GM12875 (cell line): ENCODE data around the gene PYGO2.

Experiments
- H3K4me3 ChIP-seq: one replicate; pipeline ENCODE4 v1.5.1; 2011; ENCODE audit warnings: low read depth, low read length, control low read depth
- CTCF ChIP-seq: IDR thresholded peaks from 2 replicates; pipeline ENCODE4 v1.5.1; 2011; ENCODE audit warnings: low read depth, mild to moderate bottlenecking, control low read depth, inconsistent platforms, low read length, moderate library complexity, borderline replicate concordance; ENCODE audit not compliant: insufficient read depth

Gene PYGO2

DNA sequence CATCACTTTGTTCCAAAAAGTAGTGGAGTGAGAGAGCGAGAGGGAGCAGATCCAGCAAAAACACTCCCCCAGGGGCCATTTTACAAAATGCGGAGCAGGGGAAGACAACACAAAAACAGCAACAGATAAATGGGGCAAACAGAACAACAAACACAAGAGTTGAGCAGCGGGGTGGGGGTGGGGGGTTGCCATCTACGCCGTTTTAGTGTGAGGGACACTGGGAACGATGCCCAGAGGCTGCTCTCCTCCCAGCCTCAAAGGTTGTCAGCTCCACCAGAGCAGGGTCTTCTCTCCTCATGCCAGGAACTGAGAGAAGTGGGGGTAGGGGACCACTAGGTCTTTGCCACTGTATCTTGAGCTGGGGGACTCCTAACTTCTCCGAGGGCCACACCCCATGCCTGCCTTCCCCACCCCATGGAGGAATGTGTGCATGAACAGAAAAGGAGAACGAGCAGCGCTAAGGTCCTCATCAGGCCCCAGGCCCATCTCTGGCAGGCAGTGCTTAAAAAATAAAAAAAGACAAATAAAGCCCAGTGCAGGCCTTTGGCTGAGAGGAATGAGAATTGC lies 4.4 kb downstream of the PYGO2 start:
- no peak overlapping the region for H3K4me3 ChIP-seq

DNA sequence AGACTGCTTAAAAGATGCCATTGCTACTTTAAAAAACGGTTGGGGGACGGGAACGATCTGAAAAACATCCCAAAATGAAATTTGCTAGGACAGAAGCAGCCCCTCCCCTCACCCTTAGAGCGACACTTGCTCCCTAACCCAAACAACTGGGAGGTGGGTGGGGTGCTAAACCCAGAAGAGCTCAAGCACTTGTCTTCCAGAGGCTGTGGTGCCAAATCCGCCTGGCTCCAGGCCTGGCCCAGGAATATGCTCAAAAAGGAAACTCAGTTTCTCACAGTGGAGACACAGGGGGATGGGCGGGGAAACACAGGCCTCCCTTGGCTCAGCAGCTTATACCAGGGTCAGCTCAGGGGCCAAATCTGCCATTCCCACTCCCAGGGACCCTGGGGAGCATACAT lies 5.0 kb downstream of the PYGO2 start:
- no peak for TF ChIP-seq CTCF
- H3K4me3 ChIP-seq, result peak overlapping the region; percentile 67

More for the DNA sequence above, 4.4 kb downstream of the PYGO2 start:
- TF ChIP-seq CTCF, result no peak

DNA sequence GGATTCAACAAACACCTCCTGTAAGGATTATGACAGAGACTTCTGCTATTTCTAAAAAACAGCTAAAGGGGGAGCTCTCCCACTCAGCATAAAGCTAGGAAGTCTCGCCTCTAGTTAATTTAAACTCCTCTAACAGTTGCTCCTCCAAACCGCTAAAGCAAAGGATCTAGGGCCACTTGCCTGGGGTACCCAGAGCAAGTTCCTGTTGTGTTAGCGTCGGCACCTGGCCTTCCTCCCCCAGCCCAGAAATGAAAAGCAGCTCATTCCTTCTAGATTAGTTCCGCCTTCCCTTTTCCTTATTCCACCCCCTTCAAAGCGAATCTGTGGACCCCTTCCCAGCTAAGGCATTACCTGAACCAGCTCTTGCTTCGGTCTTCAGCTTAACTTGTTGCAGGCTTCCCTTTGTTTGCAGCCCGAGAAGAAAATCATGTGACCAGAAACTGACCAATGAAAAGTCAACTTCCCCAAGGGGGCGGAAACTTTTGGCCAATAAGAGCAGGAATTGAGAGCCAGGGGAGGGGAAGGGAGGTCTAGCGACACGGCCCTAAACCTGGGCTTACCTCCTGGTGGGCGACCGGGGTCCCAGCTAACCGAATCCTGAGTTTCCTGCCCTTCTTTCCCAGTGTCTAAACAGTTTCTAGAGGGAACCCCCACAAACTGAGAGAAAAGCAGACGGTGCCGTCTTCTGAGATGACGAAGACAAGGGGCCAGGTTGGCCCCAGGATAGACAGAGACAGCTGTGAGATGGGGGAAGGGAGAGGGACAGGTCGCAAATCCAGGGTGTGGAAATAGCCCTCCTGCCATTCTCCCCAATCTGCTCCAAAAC lies 5.7 kb downstream of the PYGO2 start, which contains the start of gene PBXIP1:
Gene PBXIP1 (minus strand): TSS at position 382 of the 826 bp plus-strand sequence. CDS start 2,378 bp downstream, outside the sequence.
- TF ChIP-seq CTCF, result no peak
- H3K4me3 ChIP-seq, result peak within 1 kb of the TSS; percentile 67

- H3K4me3 ChIP-seq, result peak overlapping the region; percentile 67
- no peak for TF ChIP-seq CTCF
Measured at GRCh38 chr1:154955039-154955717, 6.4 kb downstream of the PYGO2 start.

DNA sequence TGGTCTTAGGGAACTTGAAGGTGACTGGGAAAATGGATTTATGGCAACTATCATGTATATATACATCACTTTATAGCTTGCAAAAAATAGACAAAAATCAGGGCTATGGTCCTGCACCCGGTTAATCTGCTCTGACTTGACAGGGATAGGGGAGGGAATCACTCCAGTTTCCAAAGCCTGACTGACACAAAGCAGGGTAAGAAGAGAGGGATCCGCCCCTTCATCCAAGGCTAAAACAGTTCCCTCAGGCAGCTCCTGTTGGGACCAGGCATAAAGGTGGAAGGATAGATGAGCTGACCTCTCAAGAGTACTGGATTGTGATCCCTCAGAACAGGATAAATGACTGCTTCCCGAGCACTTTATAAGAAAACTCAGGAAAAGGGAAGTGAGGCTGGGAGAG lies 7.0 kb downstream of the PYGO2 start:
- H3K4me3 ChIP-seq, result peak overlapping the region; percentile 0

DNA sequence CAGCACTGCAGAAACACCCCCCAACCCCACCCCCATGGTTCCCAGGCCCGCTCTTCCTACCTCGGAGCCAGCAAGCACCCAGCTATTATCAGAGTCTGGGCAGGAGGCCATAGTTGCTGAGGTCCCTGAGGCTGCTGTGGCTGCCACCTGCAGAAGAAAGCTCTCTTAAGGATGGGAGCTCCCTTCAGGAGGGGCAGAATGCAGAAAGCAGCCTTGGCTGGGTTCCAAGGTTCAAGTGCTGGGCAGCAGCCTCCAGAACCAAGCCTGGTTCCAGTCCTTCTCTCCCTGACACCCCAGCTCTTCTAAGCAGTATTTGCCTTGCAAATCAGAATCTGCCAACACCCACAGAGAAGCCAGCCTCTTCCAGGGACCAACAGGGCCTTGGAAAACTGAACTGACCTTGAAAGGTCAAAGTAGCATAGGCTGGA lies 8.0 kb downstream of the PYGO2 start:
- H3K4me3 ChIP-seq, result no peak overlapping the region
- no peak for TF ChIP-seq CTCF

More for the DNA sequence above, 7.0 kb downstream of the PYGO2 start:
- no peak for TF ChIP-seq CTCF
